Endothelial cell of umbilical vein (primary cell): ENCODE results near the gene ERG. TPM values are rescaled to one million over a fixed set of nuclear protein-coding genes. Genes with fewer than 3 reads are reported as not detected.

Experiments used
- BruUV-seq: library from RNA; stranded (reverse); fragments of 400-500 nt; replicated peaks from 2 replicates; lab custom pipeline; 2021; lab: Mats Ljungman, UMichigan
- CTCF ChIA-PET: fragments of 300-600, 350-600 bp; sonication (Branson Sonifier 250); formaldehyde crosslinking; loops from one replicate; lab custom pipeline; 2021; ENCODE audit warnings: antibody characterized with exemption, inconsistent platforms; lab: Charles Lee
- POLR2A ChIA-PET: fragments of 300-600, 350-600 bp; sonication (Branson Sonifier 250); formaldehyde crosslinking; loops from one replicate; lab custom pipeline; 2021; ENCODE audit warnings: antibody characterized with exemption, inconsistent platforms; lab: Charles Lee
- DNase-seq: peaks from one replicate; pipeline ENCODE4 v3.0.0-alpha.2; 2011; ENCODE audit warnings: low read depth, low spot score
- FAIRE-seq: peaks from 2 replicates; lab custom pipeline; 2011; peaks lifted over from hg19 to GRCh38; lab: Jason Lieb, UNC
- H2AFZ ChIP-seq: 2 replicates; pipeline ENCODE4 v1.6.0; 2012; ENCODE audit warnings: low read depth, low read length, control low read depth, inconsistent platforms
- H3K27ac ChIP-seq: 2 replicates; pipeline ENCODE4 v1.5.1; 2011; ENCODE audit warnings: low read depth, mild to moderate bottlenecking, control low read depth, low read length, moderate library complexity; ENCODE audit not compliant: insufficient read depth
- H3K27me3 ChIP-seq, 2 experiments: 2 replicates each; pipeline versions ENCODE4 v1.6.0 to v1.6.1; 2011; ENCODE audit warnings: low read length in 2 of 2, mixed read lengths in 1 of 2; ENCODE audit not compliant: control insufficient read depth in 2 of 2, insufficient read depth in 2 of 2
- H3K36me3 ChIP-seq, 2 experiments: 2 replicates in 1 of 2; 3 replicates in 1 of 2; pipeline ENCODE4 v1.5.1; 2011; ENCODE audit warnings: low read length in 2 of 2, mild to moderate bottlenecking in 1 of 2, moderate library complexity in 1 of 2; ENCODE audit not compliant: control insufficient read depth in 2 of 2, insufficient read depth in 2 of 2; ENCODE audit errors: extremely low read depth in 1 of 2
- H3K4me1 ChIP-seq: 3 replicates; pipeline ENCODE4 v1.5.1; 2011; ENCODE audit warnings: mild to moderate bottlenecking, low read length; ENCODE audit not compliant: control insufficient read depth, insufficient read depth; ENCODE audit errors: extremely low read depth
- H3K4me2 ChIP-seq: 2 replicates; pipeline ENCODE4 v1.6.1; 2011; ENCODE audit warnings: low read length, control low read depth, mixed read lengths; ENCODE audit not compliant: insufficient read depth
- H3K4me3 ChIP-seq, 3 experiments: fragments of 200-600 bp in 1 of 3; sonication (generic), shearing (Covaris generic) in 1 of 3; replicated peaks in 1 of 3; 2 replicates each; pipeline ENCODE4 v1.5.1; 2011 to 2016; ENCODE audit warnings: control low read depth in 3 of 3, low read length in 3 of 3, mild to moderate bottlenecking in 2 of 3, inconsistent platforms in 1 of 3, low read depth in 1 of 3, moderate library complexity in 1 of 3; ENCODE audit not compliant: insufficient read depth in 1 of 3
- H3K79me2 ChIP-seq: 2 replicates; pipeline ENCODE4 v1.6.0; 2012; ENCODE audit warnings: low read length, inconsistent platforms; ENCODE audit not compliant: control insufficient read depth, insufficient read depth
- H3K9ac ChIP-seq: replicated peaks from 2 replicates; pipeline ENCODE3; 2011; ENCODE audit warnings: low read length, control low read depth; ENCODE audit not compliant: insufficient read depth; ENCODE audit errors: extremely low read depth
- H3K9me1 ChIP-seq: replicated peaks from 3 replicates; pipeline ENCODE4 v1.6.0; 2011; ENCODE audit warnings: mild to moderate bottlenecking, low read length; ENCODE audit not compliant: control insufficient read depth, insufficient read depth; ENCODE audit errors: extremely low read depth
- H3K9me3 ChIP-seq: replicated peaks from 2 replicates; pipeline ENCODE4 v1.5.1; 2012; ENCODE audit warnings: low read length, inconsistent platforms; ENCODE audit not compliant: control insufficient read depth, insufficient read depth
- H4K20me1 ChIP-seq: replicated peaks from 2 replicates; pipeline ENCODE3; 2011; ENCODE audit warnings: mild to moderate bottlenecking, low read length; ENCODE audit not compliant: control insufficient read depth, insufficient read depth; ENCODE audit errors: extremely low read depth
- CTCF ChIP-seq, 2 donors: IDR thresholded peaks; 1 replicate in 1 of 2; 2 replicates in 1 of 2; pipeline ENCODE4 v1.5.1; 2011; ENCODE audit warnings: low read length in 2 of 2, mild to moderate bottlenecking in 2 of 2, moderate library complexity in 2 of 2, control low read depth in 1 of 2, inconsistent platforms in 1 of 2, low read depth in 1 of 2; ENCODE audit not compliant: insufficient read depth in 1 of 2; ENCODE audit errors: extremely low read depth in 1 of 2
- EZH2 ChIP-seq: IDR thresholded peaks from 2 replicates; pipeline ENCODE4 v1.6.1; 2012; ENCODE audit warnings: borderline replicate concordance, low read depth, mild to moderate bottlenecking, moderate library complexity, low read length, inconsistent platforms; ENCODE audit not compliant: severe bottlenecking
- FOS ChIP-seq: IDR thresholded peaks from 2 replicates; pipeline ENCODE4 v1.6.1; 2011; ENCODE audit warnings: mild to moderate bottlenecking, low read length, moderate library complexity, borderline replicate concordance; ENCODE audit not compliant: insufficient read depth
- GATA2 ChIP-seq: IDR thresholded peaks from 2 replicates; pipeline ENCODE4 v1.7.0; 2011; ENCODE audit warnings: low read depth, mild to moderate bottlenecking, moderate library complexity, mixed read lengths, low read length; ENCODE audit not compliant: insufficient read length, insufficient read depth
- JUN ChIP-seq: IDR thresholded peaks from 2 replicates; pipeline ENCODE4 v1.6.1; 2011; ENCODE audit warnings: borderline replicate concordance, low read depth; ENCODE audit not compliant: insufficient read length, insufficient read depth
- MAX ChIP-seq: IDR thresholded peaks from 2 replicates; pipeline ENCODE4 v1.6.1; 2011; ENCODE audit not compliant: insufficient read depth, insufficient read length
- MYC ChIP-seq: IDR thresholded peaks from one replicate; pipeline ENCODE4 v1.6.1; 2011; ENCODE audit warnings: mild to moderate bottlenecking, low read depth, low read length
- POLR2A ChIP-seq: IDR thresholded peaks from 2 replicates; pipeline ENCODE4 v1.6.1; 2012; ENCODE audit warnings: low read depth, mild to moderate bottlenecking, control low read depth, low read length
- POLR2AphosphoS5 ChIP-seq: IDR thresholded peaks from 2 replicates; pipeline ENCODE4 v1.6.1; 2012; ENCODE audit warnings: low read depth, mild to moderate bottlenecking, control low read depth, low read length, moderate library complexity; ENCODE audit not compliant: insufficient read depth
- dilution Hi-C: fragments of 300-500 bp; cut with MboI; formaldehyde crosslinking; loops from one replicate; pipeline ENCODE4 v1.15.0; 2019; ENCODE audit warnings: low sequenced_read_pairs; ENCODE audit not compliant: extremely low pct_ligation_motif_present
- intact Hi-C: fragments of 100-400 bp; cut with micrococcal nuclease; formaldehyde crosslinking; loops from one replicate; pipeline ENCODE4 v1.10.0; 2022
- polyA plus RNA-seq, 4 experiments: library from polyadenylated mRNA; depleted of rRNA in 3 of 4; stranded (reverse) in 3 of 4; unstranded in 1 of 4; fragments of >200 nt; gene quantifications; 2 replicates each; pipeline versions ENCODE4 v1.2.1 to v1.2.3, GENCODE V29; 2011 to 2012; ENCODE audit warnings: missing spikeins in 1 of 4
- total RNA-seq: library from RNA; stranded (reverse); gene quantifications from 2 replicates; pipeline ENCODE4 v1.2.3, GENCODE V29; 2021

The ERG gene
- total and polyA plus RNA-seq, 2 donors (not counting 3 experiments of a cell fraction or from before 2014, with no cell fraction given) = 173 to 210 TPM

- no peak for DNase-seq
- peaks cover 9 to 15% of the 10 kb centered on the region in 2 experiments for H3K36me3 ChIP-seq
- no peak overlapping the region for H3K9ac ChIP-seq
- no peak for FAIRE-seq
- peak overlapping the region; percentile 72 for H3K4me2 ChIP-seq
- H3K9me1 ChIP-seq = no peaks in the 10 kb centered on the region
- dilution Hi-C loops (no loop called here), intact Hi-C loops (loop anchor here (10.0 kb wide), 1 partner anchor 167 kb away; no protein-coding TSS in a partner anchor)
- ChIA-PET CTCF (interaction anchor here (1.3 to 1.6 kb wide), 2 partner anchors 21 to 28 kb away, joined by 3 to 5 read pairs; no protein-coding TSS in a partner anchor), POLR2A (interaction anchor here (1.1 kb wide), 1 partner anchor 31 kb away, joined by 4 read pairs; no protein-coding TSS in a partner anchor)
- TF ChIP-seq CTCF (IDR thresholded peaks at IDR 0.05; ENCODE audit: extremely low read depth in 1 of 2, insufficient read depth in 1 of 2, low read depth in 1 of 2, low read length in 2 of 2) (no peak), POLR2AphosphoS5 (no peak), MYC (no peak), GATA2 (no peak), JUN (no peak), FOS (no peak), POLR2A (no peak), EZH2 (no peak), MAX (no peak)
- no peak overlapping the region for H3K4me3 ChIP-seq
- no peaks in the 10 kb centered on the region for H3K27me3 ChIP-seq
- H3K79me2 ChIP-seq = peaks cover 93% of the 10 kb centered on the region
- H2AFZ ChIP-seq = no peak overlapping the region
- no TSS peak for BruUV-seq
- no peaks in the 10 kb centered on the region for H3K9me3 ChIP-seq
- peaks cover 75% of the 10 kb centered on the region for H3K4me1 ChIP-seq
- peaks cover 5% of the 10 kb centered on the region for H4K20me1 ChIP-seq
- H3K27ac ChIP-seq = peak overlapping the region; percentile 63
These were observed 26.5 kb downstream of the ERG start for GRCh38 chr21:38471766-38472165.
